HuH-7.5 (cell line): ENCODE measurements around the gene SPPL3.

Experiments used
- DNase-seq: peaks from one replicate; pipeline ENCODE4 v3.0.0; 2011; ENCODE audit warnings: low spot score

SPPL3 gene

GRCh38 chr12:120874547-120875245 lies 29.5 kb downstream of the SPPL3 start:
- no peak for DNase-seq

GRCh38 chr12:120873226-120873625 lies 30.9 kb downstream of the SPPL3 start:
- DNase-seq: no peak

GRCh38 chr12:120872487-120872886 lies 31.7 kb downstream of the SPPL3 start:
- DNase-seq: no peak

- DNase-seq: no peak
These were observed 33.7 kb downstream of the SPPL3 start for GRCh38 chr12:120870415-120870814.

GRCh38 chr12:120869376-120869775 lies 34.8 kb downstream of the SPPL3 start:
- no peak for DNase-seq

- no peak for DNase-seq
These were observed 38.0 kb downstream of the SPPL3 start for GRCh38 chr12:120866108-120866507.

- DNase-seq: no peak
These were observed 39.1 kb downstream of the SPPL3 start for GRCh38 chr12:120865098-120865497.

- DNase-seq: no peak
These were observed 41.5 kb downstream of the SPPL3 start for GRCh38 chr12:120862664-120863063.

- DNase-seq: no peak
These were observed 42.9 kb downstream of the SPPL3 start for GRCh38 chr12:120861074-120861795.

GRCh38 chr12:120858306-120859088 lies 45.7 kb downstream of the SPPL3 start:
- no peak for DNase-seq

- DNase-seq: no peak
These were observed 47.2 kb downstream of the SPPL3 start for GRCh38 chr12:120856980-120857379.

- no peak for DNase-seq
These were observed 48.2 kb downstream of the SPPL3 start for GRCh38 chr12:120855823-120856588.

GRCh38 chr12:120854804-120855203 lies 49.4 kb downstream of the SPPL3 start:
- no peak for DNase-seq

- no peak for DNase-seq
These were observed 51.0 kb downstream of the SPPL3 start for GRCh38 chr12:120853188-120853587.

GRCh38 chr12:120851944-120852343 lies 52.2 kb downstream of the SPPL3 start:
- DNase-seq: no peak

GRCh38 chr12:120851444-120851843 lies 52.7 kb downstream of the SPPL3 start:
- DNase-seq: no peak

GRCh38 chr12:120849765-120850164 lies 54.4 kb downstream of the SPPL3 start:
- no peak for DNase-seq

- no peak for DNase-seq
These were observed 56.3 kb downstream of the SPPL3 start for GRCh38 chr12:120847814-120848213.

GRCh38 chr12:120847392-120847791 lies 56.8 kb downstream of the SPPL3 start:
- DNase-seq: no peak

GRCh38 chr12:120846721-120847120 lies 57.4 kb downstream of the SPPL3 start:
- DNase-seq: no peak

GRCh38 chr12:120845696-120846095 lies 58.5 kb downstream of the SPPL3 start:
- DNase-seq: no peak
